HG03064 (cell line): ENCODE data around the gene SLC16A5.
"Not testable (repeated sequence)": the region's sequence is repeated elsewhere in the genome, so short reads cannot be mapped to it uniquely, and the experiment has no call there.

Source experiments
- ATAC-seq: cut with Tn5 transposase; IDR thresholded peaks from one replicate; pipeline ENCODE4 v1.9.1; 2021; ENCODE audit warnings: low read depth; ENCODE audit not compliant: unreplicated experiment

The SLC16A5 gene

GRCh38 chr17:75109046-75109406 is 21.3 kb downstream of the SLC16A5 start:
- no peak for ATAC-seq

- peak; percentile 61 for ATAC-seq
Observed at GRCh38 chr17:75109407-75110233, 21.9 kb downstream of the SLC16A5 start, which contains the start of gene ARMC7. TSS of gene ARMC7 (plus strand) at chr17:75109969. CDS start at chr17:75110289, 320 bp downstream.

GRCh38 chr17:75110234-75110937 is 22.6 kb downstream of the SLC16A5 start:
- ATAC-seq: no peak

GRCh38 chr17:75111777-75112335 is 24.1 kb downstream of the SLC16A5 start:
- ATAC-seq: no peak

GRCh38 chr17:75113798-75114551 is 26.2 kb downstream of the SLC16A5 start:
- ATAC-seq: no peak

GRCh38 chr17:75114552-75115314 is 27.0 kb downstream of the SLC16A5 start:
- ATAC-seq: no peak

- no peak for ATAC-seq
Observed at GRCh38 chr17:75115555-75115954, 27.8 kb downstream of the SLC16A5 start.

GRCh38 chr17:75116737-75117136 is 29.0 kb downstream of the SLC16A5 start:
- ATAC-seq: no peak

GRCh38 chr17:75118307-75118706 is 30.6 kb downstream of the SLC16A5 start:
- no peak for ATAC-seq

- no peak for ATAC-seq
Observed at GRCh38 chr17:75124041-75124818, 36.5 kb downstream of the SLC16A5 start.

- ATAC-seq: no peak
Observed at GRCh38 chr17:75124819-75125162, 37.0 kb downstream of the SLC16A5 start.

GRCh38 chr17:75125984-75126383 is 38.2 kb downstream of the SLC16A5 start:
- no peak for ATAC-seq

- no peak for ATAC-seq
Observed at GRCh38 chr17:75126954-75127353, 39.2 kb downstream of the SLC16A5 start.

GRCh38 chr17:75127936-75128335 is 40.2 kb downstream of the SLC16A5 start:
- not testable (repeated sequence) for ATAC-seq

- no peak for ATAC-seq
Observed at GRCh38 chr17:75128694-75129505, 41.1 kb downstream of the SLC16A5 start.

- ATAC-seq: no peak
Observed at GRCh38 chr17:75129576-75129975, 41.8 kb downstream of the SLC16A5 start.

GRCh38 chr17:75130059-75130631 is 42.4 kb downstream of the SLC16A5 start:
- ATAC-seq: no peak

- no peak for ATAC-seq
Observed at GRCh38 chr17:75130632-75131277, 43.0 kb downstream of the SLC16A5 start.
